Heart right ventricle (tissue), 16 donors: Measurements from ENCODE around the gene SLFN5. TPM values are rescaled to one million over a fixed set of nuclear protein-coding genes. Genes with fewer than 3 reads are reported as not detected.
A peak's percentile ranks its signal among the peaks of the same experiment; 100 is the strongest.
"Not testable (repeated sequence)": the region's sequence is repeated elsewhere in the genome, so short reads cannot be mapped to it uniquely, and the experiment has no call there.

Experiments
- ATAC-seq, 8 donors: fragments of 200-7000 bp; cut with Tn5 transposase; one replicate each; pipeline ENCODE4 v1.9.1; 2020; ENCODE audit warnings: mild to moderate bottlenecking in 8 of 8, moderate library complexity in 8 of 8, moderate number of reproducible peaks in 1 of 8
- DNase-seq, 2 donors: peaks; one replicate each; pipeline ENCODE4 v3.0.0-alpha.2; 2020
- H3K27ac ChIP-seq, 10 donors: fragments of 200-600 bp; sonication (generic) in 2 of 10; one replicate each; pipeline versions ENCODE4 v1.5.0 to v1.8.0; 2020 to 2022; ENCODE audit warnings: mild to moderate bottlenecking in 3 of 10
- H3K27me3 ChIP-seq, 7 donors: fragments of 200-600 bp; one replicate each; pipeline ENCODE4 v1.8.0; 2021 to 2022; ENCODE audit warnings: mild to moderate bottlenecking in 2 of 7
- H3K36me3 ChIP-seq, 9 donors: fragments of 200-600 bp; sonication (generic) in 1 of 9; one replicate each; pipeline versions ENCODE4 v1.5.0 to v1.8.0; 2020 to 2022; ENCODE audit warnings: mild to moderate bottlenecking in 2 of 9
- H3K4me1 ChIP-seq, 9 donors: fragments of 200-600 bp; sonication (generic) in 1 of 9; one replicate each; pipeline versions ENCODE4 v1.5.0 to v1.8.0; 2020 to 2022; ENCODE audit warnings: mild to moderate bottlenecking in 4 of 9
- H3K4me3 ChIP-seq, 10 donors: fragments of 200-600 bp; sonication (generic) in 2 of 10; one replicate each; pipeline versions ENCODE4 v1.5.0 to v1.8.0; 2020 to 2022; ENCODE audit warnings: mild to moderate bottlenecking in 7 of 10, moderate library complexity in 2 of 10
- H3K9me3 ChIP-seq, 11 donors: fragments of 200-600 bp in 10 of 11; sonication (generic) in 2 of 11; one replicate each; pipeline versions ENCODE4 v1.5.0 to v1.8.0; 2013 to 2022; ENCODE audit warnings: mild to moderate bottlenecking in 2 of 11, control low read depth in 1 of 11, moderate library complexity in 1 of 11
- WGBS, 2 donors: extraction: QIAGEN DNeasy Blood & Tissue Kit; methylation state at CpG; one replicate each; pipeline ENCODE4 v1.1.7; 2013; ENCODE audit warnings: inconsistent platforms in 1 of 2; 5-methylcytosine and 5-hydroxymethylcytosine counted together
- intact Hi-C, 10 donors: fragments of 100-400 bp; cut with DNase I; formaldehyde crosslinking; loops; one replicate each; pipeline versions ENCODE4 v1.11.1 to v1.14.2; 2022
- polyA plus RNA-seq, 2 donors: library from polyadenylated mRNA; stranded (reverse); fragments of 200-250 nt; gene quantifications; one replicate each; pipeline ENCODE4 v1.2.3, GENCODE V29; 2013
- total RNA-seq, 10 donors: library from RNA; stranded (reverse); fragmentation: NEBNext Ultra II Directional in 3 of 10; extraction: Animal tissue kit (Norgen Biotek cat#: 25700) in 3 of 10; gene quantifications; one replicate each; pipeline versions ENCODE4 v1.2.1 to v1.2.4, GENCODE V29; 2021 to 2023
- TF ChIP-seq, protein P1 (sequence below), 9 donors: fragments of 200-600 bp; sonication (generic) in 2 of 9; IDR thresholded peaks; one replicate each; pipeline versions ENCODE4 v1.5.0 to v1.8.0; 2021 to 2022; ENCODE audit warnings: antibody characterized with exemption in 9 of 9, mild to moderate bottlenecking in 5 of 9, moderate library complexity in 1 of 9
- donor health status: Arrhythmogenic right ventricular cardiomyopathy.
- donor health status: ischemic (EF 13 %, LVEDD 7.1; RV severe dilation, severe dysfunction).
- donor health status: healthy with polysubstance abuse.
- donor health status: DM: no; HTN: yes; CAD: no.
- donor health status: DM: no; HTN: no; CAD: no.
- donor health status: ischemic (EF 25% LVEDD 6.9; RV normal size, moderate dysfunction).
- donor health status: ischemic (EF 25% LVEDD 5.7; RV mildly dilated, moderate dysfunction).
- donor health status: healthy.
- donor health status: DM: yes; HTN: yes; CAD: no.
- donor health status: Ischemic cardiomyopathy.
- donor health status: ischemic (EF 35%, LVEDD 5.7; RV mildly dilated, moderate dysfunction).
- donor health status: nonischemic (EF 11% LVEDD 7.7; RV severe dilation, severe dysfunction).
- donor health status: DM: yes; HTN: yes; CAD: no.
- donor health status: PGD.
- donor health status: ischemic (EF 29% LVEDD 5.4; RV normal size, mild dysfunction).
- donor health status: nonischemic (EF 23%, LVEDD 6.1; RV moderate dilation, normal function).

SLFN5 gene
- total and polyA plus RNA-seq, 12 donors: 2.5 to 29.8 (median 13.8) TPM

DNA sequence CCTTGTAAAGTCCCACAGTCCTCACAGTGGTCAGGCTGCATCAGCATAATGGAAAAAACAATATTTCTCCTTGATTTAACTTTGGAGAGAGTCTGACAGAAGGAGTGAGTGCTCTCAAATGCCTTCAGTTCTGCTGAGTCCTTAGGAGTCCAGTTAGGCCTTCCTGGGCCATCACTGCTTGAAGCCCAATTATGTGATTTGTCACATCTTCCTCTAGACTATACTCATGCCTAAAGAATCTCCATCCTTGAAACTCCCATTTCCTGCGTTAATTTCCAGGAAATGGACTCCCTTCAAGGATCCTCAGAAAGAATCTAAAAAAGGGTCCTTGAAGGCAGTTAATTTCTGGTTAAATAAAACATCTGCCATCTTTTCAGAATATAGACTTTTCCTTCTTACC is 52.8 kb downstream of the SLFN5 start:
- Histone ChIP-seq H3K27me3 (peaks cover 0 to 6% (median 0%) of the 10 kb centered on the region in 7 donors), H3K36me3 (no peaks in the 10 kb centered on the region), H3K9me3 (peaks cover 0 to 16% (median 0%) of the 10 kb centered on the region in 11 donors), H3K4me1 (no peaks in the 10 kb centered on the region), H3K4me3 (no peak overlapping the region), H3K27ac (peak overlapping the region in 1 of 10 donors; percentile 48)
- DNase-seq (no peak), ATAC-seq (no peak)
- TF ChIP-seq, protein P1, sequence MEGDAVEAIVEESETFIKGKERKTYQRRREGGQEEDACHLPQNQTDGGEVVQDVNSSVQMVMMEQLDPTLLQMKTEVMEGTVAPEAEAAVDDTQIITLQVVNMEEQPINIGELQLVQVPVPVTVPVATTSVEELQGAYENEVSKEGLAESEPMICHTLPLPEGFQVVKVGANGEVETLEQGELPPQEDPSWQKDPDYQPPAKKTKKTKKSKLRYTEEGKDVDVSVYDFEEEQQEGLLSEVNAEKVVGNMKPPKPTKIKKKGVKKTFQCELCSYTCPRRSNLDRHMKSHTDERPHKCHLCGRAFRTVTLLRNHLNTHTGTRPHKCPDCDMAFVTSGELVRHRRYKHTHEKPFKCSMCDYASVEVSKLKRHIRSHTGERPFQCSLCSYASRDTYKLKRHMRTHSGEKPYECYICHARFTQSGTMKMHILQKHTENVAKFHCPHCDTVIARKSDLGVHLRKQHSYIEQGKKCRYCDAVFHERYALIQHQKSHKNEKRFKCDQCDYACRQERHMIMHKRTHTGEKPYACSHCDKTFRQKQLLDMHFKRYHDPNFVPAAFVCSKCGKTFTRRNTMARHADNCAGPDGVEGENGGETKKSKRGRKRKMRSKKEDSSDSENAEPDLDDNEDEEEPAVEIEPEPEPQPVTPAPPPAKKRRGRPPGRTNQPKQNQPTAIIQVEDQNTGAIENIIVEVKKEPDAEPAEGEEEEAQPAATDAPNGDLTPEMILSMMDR (IDR thresholded peaks at IDR 0.05): no peak
- WGBS, 2 donors: 57 to 59% methylated on average over 1 of the region's 1 CpG
- intact Hi-C loops: loop anchor here in 2 of 10 donors (10.0 kb wide), 2 partner anchors 51 to 111 kb away; partner anchors contain the start of gene SLFN5 (in 1 of the 2)

DNA sequence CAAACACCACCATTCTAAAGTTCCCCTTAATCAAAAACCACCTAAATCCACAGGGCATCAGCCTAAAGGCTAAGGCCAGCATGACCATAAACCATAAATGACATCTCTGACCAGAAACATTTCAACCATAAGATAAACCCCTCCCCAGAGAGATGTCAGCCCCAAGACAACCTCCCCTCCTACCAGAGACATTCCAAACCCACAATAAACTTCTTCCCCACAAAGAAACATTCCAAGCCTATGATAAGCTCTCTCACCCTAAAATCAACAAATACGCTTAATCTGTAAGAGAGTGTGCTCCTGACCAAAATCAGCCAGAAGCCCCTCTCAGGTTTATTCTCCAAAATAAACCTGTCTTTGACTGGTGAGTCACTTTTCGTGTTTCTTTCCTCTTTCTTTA is 54.8 kb downstream of the SLFN5 start:
- no peaks in the 10 kb centered on the region for H3K36me3 ChIP-seq
- intact Hi-C loops: loop anchor here in 2 of 10 donors (10.0 kb wide), 2 partner anchors 53 to 113 kb away; partner anchors contain the start of gene SLFN5 (in 1 of the 2)
- H3K4me3 ChIP-seq: no peak overlapping the region
- H3K9me3 ChIP-seq: peaks cover 0 to 29% (median 2%) of the 10 kb centered on the region in 11 donors
- H3K27ac ChIP-seq: no peak overlapping the region
- H3K4me1 ChIP-seq: no peaks in the 10 kb centered on the region
- TF ChIP-seq, protein P1 (IDR thresholded peaks at IDR 0.05): no peak
- WGBS, 2 donors: 83 to 92% methylated on average over 2 of the region's 2 CpGs
- H3K27me3 ChIP-seq: peaks cover 0 to 5% (median 0%) of the 10 kb centered on the region in 7 donors
- DNase-seq (no peak), ATAC-seq (no peak)

DNA sequence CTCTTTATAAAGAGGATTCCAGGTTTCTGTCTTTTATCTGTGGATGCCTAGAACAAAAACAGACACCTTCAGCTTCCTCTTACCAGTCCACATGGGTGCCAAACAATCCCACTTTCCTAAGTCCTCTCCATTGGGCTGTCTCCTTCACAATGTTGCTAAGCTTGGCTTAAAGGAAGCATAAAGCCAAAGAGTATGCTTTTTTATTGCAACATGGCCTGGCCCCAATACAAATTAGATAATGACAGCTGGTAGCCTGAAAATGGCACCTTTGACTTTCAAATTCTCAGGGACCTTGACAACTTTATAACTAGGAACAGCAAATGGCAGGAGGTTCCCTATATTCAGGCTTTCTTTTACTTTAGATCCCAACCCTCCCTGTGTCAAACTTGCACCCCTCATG is 55.8 kb downstream of the SLFN5 start:
- TF ChIP-seq, protein P1 (IDR thresholded peaks at IDR 0.05): no peak
- Histone ChIP-seq H3K4me3 (no peak overlapping the region), H3K9me3 (peaks cover 0 to 39% (median 4%) of the 10 kb centered on the region in 11 donors), H3K4me1 (no peaks in the 10 kb centered on the region), H3K27ac (no peak overlapping the region), H3K36me3 (no peaks in the 10 kb centered on the region), H3K27me3 (peaks cover 0 to 5% (median 0%) of the 10 kb centered on the region in 7 donors)
- DNase-seq (no peak), ATAC-seq (no peak)
- intact Hi-C loops: loop anchor here in 2 of 10 donors (10.0 kb wide), 2 partner anchors 54 to 114 kb away; partner anchors contain the start of gene SLFN5 (in 1 of the 2)

DNA sequence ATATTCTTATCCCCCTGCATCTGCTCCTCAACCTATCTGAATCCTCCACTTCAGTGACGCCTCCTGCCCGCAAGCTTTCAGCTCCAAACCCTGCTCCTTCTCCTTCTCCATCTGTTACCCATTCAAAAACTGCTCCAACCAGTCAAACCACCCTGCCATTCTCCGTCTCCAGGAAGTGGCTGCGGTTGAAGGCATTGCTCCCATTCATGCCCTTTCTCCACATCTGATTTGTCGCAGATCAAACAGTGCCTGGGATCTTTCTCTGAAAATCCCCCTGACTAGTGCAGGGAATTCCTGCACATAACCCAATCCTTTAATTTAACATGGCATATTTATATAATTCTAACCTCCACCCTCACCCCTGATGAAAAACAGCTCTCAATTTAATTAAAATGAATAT is 56.3 kb downstream of the SLFN5 start:
- peaks cover 0 to 5% (median 0%) of the 10 kb centered on the region in 7 donors for H3K27me3 ChIP-seq
- H3K27ac ChIP-seq: no peak overlapping the region
- DNase-seq (no peak), ATAC-seq (no peak)
- TF ChIP-seq, protein P1 (IDR thresholded peaks at IDR 0.05): no peak
- H3K9me3 ChIP-seq: peaks cover 0 to 44% (median 9%) of the 10 kb centered on the region in 11 donors
- no peaks in the 10 kb centered on the region for H3K4me1 ChIP-seq
- no peaks in the 10 kb centered on the region for H3K36me3 ChIP-seq
- WGBS, 2 donors: 72 to 79% methylated on average over 5 of the region's 5 CpGs
- no peak overlapping the region for H3K4me3 ChIP-seq
- intact Hi-C loops: loop anchor here in 2 of 10 donors (10.0 kb wide), 2 partner anchors 54 to 114 kb away; partner anchors contain the start of gene SLFN5 (in 1 of the 2)

DNA sequence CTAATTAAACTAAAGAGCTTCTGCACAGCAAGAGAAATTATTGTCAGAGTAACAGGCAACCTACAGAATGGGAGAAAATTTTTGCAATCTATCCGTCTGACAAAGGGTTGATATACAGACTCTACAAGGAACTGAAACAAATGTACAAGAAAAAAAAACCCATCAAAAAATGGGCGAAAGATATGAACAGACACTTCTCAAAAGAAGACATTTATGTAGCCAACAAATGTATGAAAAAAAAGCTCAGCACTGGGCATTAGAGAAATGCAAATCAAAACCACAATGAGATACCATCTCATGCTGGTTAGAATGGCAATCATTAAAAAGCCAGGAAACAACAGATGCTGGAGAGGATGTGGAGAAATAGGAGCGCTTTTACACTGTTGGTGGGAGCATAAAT is 66.5 kb downstream of the SLFN5 start:
- ATAC-seq: not testable (repeated sequence)
- 74 to 77% methylated on average over 3 of the region's 3 CpGs for WGBS, 2 donors

More for the DNA sequence above, 66.5 kb downstream of the SLFN5 start:
- H3K4me1 ChIP-seq: peaks cover 4 to 16% (median 16%) of the 10 kb centered on the region in 9 donors
- DNase-seq, H3K4me3 ChIP-seq, H3K27me3 ChIP-seq, H3K36me3 ChIP-seq, H3K27ac ChIP-seq: not testable (repeated sequence)
- H3K9me3 ChIP-seq: peaks cover 0 to 15% (median 0%) of the 10 kb centered on the region in 11 donors
- intact Hi-C loops: loop anchor here in 1 of 10 donors (10.0 kb wide), 1 partner anchor 135 kb away; no protein-coding TSS in a partner anchor
